Measurements from ENCODE around the gene CTRB2.
"Not testable (repeated sequence)": the region's sequence is repeated elsewhere in the genome, so short reads cannot be mapped to it uniquely, and the experiment has no call there.

DNA sequence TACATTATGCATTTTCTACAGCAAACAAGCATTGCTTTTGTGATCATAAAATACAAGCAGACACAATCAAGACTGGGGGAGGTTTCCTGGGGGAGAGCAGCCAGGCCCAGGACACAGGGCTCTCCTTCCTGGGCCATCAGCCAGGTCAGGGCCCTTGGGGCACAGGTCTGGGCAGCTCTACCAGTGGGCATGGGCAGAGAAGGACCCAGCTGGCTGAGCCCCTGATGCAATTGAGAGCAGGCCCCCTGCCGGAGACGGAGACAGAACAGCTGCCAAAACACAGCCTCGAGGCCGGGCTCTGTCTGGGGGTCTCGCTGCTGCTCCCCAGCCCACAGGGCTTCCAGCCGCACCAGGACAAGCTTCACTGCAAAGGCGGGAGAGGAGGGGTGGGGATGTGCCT lies 33.7 kb upstream of the CTRB2 start:
- TF ChIP-seq, protein P1, sequence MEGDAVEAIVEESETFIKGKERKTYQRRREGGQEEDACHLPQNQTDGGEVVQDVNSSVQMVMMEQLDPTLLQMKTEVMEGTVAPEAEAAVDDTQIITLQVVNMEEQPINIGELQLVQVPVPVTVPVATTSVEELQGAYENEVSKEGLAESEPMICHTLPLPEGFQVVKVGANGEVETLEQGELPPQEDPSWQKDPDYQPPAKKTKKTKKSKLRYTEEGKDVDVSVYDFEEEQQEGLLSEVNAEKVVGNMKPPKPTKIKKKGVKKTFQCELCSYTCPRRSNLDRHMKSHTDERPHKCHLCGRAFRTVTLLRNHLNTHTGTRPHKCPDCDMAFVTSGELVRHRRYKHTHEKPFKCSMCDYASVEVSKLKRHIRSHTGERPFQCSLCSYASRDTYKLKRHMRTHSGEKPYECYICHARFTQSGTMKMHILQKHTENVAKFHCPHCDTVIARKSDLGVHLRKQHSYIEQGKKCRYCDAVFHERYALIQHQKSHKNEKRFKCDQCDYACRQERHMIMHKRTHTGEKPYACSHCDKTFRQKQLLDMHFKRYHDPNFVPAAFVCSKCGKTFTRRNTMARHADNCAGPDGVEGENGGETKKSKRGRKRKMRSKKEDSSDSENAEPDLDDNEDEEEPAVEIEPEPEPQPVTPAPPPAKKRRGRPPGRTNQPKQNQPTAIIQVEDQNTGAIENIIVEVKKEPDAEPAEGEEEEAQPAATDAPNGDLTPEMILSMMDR (IDR thresholded peaks at IDR 0.05) = not testable (repeated sequence)
- not testable (repeated sequence) for TF ChIP-seq POLR2AphosphoS5 (IDR thresholded peaks at IDR 0.05)
